Retinal pigment epithelial cell (primary cell): ENCODE results near the gene DAAM1.

Experiments
- DNase-seq: peaks from one replicate; pipeline ENCODE4 v3.0.0-alpha.2; 2010; ENCODE audit warnings: low read depth
- H3K4me3 ChIP-seq: 2 replicates; pipeline ENCODE4 v1.5.1; 2011; ENCODE audit warnings: mild to moderate bottlenecking, low read length, control low read depth, moderate library complexity
- CTCF ChIP-seq: conservative IDR thresholded peaks from 2 replicates; pipeline ENCODE4 v1.5.1; 2011; ENCODE audit warnings: low read depth, low read length, control low read depth, inconsistent platforms

Gene DAAM1

GRCh38 chr14:59419303-59419702 is 230.8 kb downstream of the DAAM1 start:
- no peak overlapping the region for H3K4me3 ChIP-seq
- no peak for DNase-seq
- TF ChIP-seq CTCF, result no peak
